ENCODE results near the gene NAT16.

DNA sequence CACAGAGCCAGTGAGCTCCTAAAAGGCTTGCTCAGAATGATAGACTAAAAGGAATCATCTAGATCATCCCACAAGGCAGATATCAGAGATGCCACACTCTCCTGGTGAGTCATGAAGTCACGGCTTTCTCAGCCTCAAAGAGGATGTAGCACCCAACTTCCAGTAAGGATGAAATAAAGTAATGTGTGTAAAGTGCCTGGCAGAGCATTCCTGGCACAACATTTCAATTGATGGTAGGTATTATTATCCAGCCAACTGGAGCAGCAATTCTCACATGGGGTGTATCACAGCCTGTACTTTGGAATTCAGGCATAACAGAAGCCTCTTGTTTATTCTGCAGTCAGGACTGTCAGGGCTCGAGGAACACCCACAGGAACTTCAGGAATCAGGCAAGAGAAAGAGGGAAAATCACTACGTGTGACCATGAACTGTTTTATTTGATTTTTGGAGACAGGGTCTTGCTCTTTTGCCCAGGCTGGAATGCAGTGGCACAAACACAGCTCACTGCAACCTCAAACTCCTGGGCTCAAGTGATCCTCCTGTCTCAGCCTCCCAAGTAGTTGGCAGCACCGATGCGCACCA is 5.3 kb upstream of the NAT16 start:
- TF ChIP-seq, protein P1, sequence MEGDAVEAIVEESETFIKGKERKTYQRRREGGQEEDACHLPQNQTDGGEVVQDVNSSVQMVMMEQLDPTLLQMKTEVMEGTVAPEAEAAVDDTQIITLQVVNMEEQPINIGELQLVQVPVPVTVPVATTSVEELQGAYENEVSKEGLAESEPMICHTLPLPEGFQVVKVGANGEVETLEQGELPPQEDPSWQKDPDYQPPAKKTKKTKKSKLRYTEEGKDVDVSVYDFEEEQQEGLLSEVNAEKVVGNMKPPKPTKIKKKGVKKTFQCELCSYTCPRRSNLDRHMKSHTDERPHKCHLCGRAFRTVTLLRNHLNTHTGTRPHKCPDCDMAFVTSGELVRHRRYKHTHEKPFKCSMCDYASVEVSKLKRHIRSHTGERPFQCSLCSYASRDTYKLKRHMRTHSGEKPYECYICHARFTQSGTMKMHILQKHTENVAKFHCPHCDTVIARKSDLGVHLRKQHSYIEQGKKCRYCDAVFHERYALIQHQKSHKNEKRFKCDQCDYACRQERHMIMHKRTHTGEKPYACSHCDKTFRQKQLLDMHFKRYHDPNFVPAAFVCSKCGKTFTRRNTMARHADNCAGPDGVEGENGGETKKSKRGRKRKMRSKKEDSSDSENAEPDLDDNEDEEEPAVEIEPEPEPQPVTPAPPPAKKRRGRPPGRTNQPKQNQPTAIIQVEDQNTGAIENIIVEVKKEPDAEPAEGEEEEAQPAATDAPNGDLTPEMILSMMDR (IDR thresholded peaks at IDR 0.05; ENCODE audit: poor library complexity, severe bottlenecking), result no peak
- no peak for TF ChIP-seq TAF1 (IDR thresholded peaks at IDR 0.05; ENCODE audit: low read depth)
- TF ChIP-seq EZH2 (IDR thresholded peaks at IDR 0.05; ENCODE audit: borderline replicate concordance, insufficient read depth, low read length, poor library complexity, severe bottlenecking), result no peak
- TF ChIP-seq POLR2AphosphoS5 (IDR thresholded peaks at IDR 0.05), result no peak
- TF ChIP-seq EP300 (conservative IDR thresholded peaks at IDR 0.05; ENCODE audit: poor library complexity, severe bottlenecking), result no peak
- TF ChIP-seq RAD21 (conservative IDR thresholded peaks at IDR 0.05), result no peak
- TF ChIP-seq, protein P2, sequence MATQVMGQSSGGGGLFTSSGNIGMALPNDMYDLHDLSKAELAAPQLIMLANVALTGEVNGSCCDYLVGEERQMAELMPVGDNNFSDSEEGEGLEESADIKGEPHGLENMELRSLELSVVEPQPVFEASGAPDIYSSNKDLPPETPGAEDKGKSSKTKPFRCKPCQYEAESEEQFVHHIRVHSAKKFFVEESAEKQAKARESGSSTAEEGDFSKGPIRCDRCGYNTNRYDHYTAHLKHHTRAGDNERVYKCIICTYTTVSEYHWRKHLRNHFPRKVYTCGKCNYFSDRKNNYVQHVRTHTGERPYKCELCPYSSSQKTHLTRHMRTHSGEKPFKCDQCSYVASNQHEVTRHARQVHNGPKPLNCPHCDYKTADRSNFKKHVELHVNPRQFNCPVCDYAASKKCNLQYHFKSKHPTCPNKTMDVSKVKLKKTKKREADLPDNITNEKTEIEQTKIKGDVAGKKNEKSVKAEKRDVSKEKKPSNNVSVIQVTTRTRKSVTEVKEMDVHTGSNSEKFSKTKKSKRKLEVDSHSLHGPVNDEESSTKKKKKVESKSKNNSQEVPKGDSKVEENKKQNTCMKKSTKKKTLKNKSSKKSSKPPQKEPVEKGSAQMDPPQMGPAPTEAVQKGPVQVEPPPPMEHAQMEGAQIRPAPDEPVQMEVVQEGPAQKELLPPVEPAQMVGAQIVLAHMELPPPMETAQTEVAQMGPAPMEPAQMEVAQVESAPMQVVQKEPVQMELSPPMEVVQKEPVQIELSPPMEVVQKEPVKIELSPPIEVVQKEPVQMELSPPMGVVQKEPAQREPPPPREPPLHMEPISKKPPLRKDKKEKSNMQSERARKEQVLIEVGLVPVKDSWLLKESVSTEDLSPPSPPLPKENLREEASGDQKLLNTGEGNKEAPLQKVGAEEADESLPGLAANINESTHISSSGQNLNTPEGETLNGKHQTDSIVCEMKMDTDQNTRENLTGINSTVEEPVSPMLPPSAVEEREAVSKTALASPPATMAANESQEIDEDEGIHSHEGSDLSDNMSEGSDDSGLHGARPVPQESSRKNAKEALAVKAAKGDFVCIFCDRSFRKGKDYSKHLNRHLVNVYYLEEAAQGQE (IDR thresholded peaks at IDR 0.05; ENCODE audit: borderline replicate concordance), result no peak
